SK-N-SH (cell line): ENCODE measurements around the gene SHROOM3. TPM values are rescaled to one million over a fixed set of nuclear protein-coding genes. Genes with fewer than 3 reads are reported as not detected.

ENCODE experiments used
- CTCF ChIA-PET: fragments of 300-600, 350-600 bp; formaldehyde crosslinking; extraction: SDS; loops from one replicate; lab custom pipeline; 2021; lab: Yijun Ruan, JAX
- POLR2A ChIA-PET: fragments of 350-600 bp; sonication (Branson Sonifier 250); formaldehyde crosslinking; extraction: SDS; loops from one replicate; lab custom pipeline; 2020; ENCODE audit warnings: antibody characterized with exemption, inconsistent platforms; lab: Yijun Ruan, JAX
- DNase-seq: peaks from one replicate; pipeline ENCODE4 v3.0.0; 2012
- H2AFZ ChIP-seq: fragments of 200-600 bp; sonication (generic); 2 replicates; pipeline ENCODE4 v1.8.1; 2016; ENCODE audit warnings: antibody characterized with exemption, mild to moderate bottlenecking, low read depth
- H3F3A ChIP-seq: fragments of 200-600 bp; sonication (generic); replicated peaks from 2 replicates; pipeline ENCODE3; 2016; ENCODE audit warnings: antibody characterized with exemption, mild to moderate bottlenecking; ENCODE audit not compliant: insufficient read depth
- H3K27ac ChIP-seq, 2 experiments: fragments of 200-500 bp in 1 of 2; fragments of 200-600 bp in 1 of 2; sonication (Bioruptor generic) in 1 of 2; sonication (generic), shearing (Covaris generic) in 1 of 2; 2 replicates each; pipeline versions ENCODE4 v1.5.1 to v1.6.1; 2014 to 2016; ENCODE audit warnings: low read depth in 2 of 2, inconsistent platforms in 1 of 2, low read length in 1 of 2, mild to moderate bottlenecking in 1 of 2, mixed read lengths in 1 of 2
- H3K27me3 ChIP-seq: fragments of 200-600 bp; sonication (generic), shearing (Covaris generic); 2 replicates; pipeline ENCODE4 v1.6.1; 2016; ENCODE audit warnings: mixed run types; ENCODE audit not compliant: insufficient read depth
- H3K36me3 ChIP-seq, 2 experiments: fragments of 200-500 bp in 1 of 2; fragments of 200-600 bp in 1 of 2; sonication (Bioruptor generic) in 1 of 2; sonication (generic) in 1 of 2; replicated peaks in 1 of 2; 2 replicates each; pipeline versions ENCODE3 to v1.5.1; 2014 to 2016; ENCODE audit warnings: low read length in 1 of 2, mild to moderate bottlenecking in 1 of 2; ENCODE audit not compliant: insufficient read depth in 2 of 2, control insufficient read depth in 1 of 2
- H3K4me1 ChIP-seq, 2 experiments: fragments of 200-500 bp in 1 of 2; fragments of 200-600 bp in 1 of 2; sonication (Bioruptor generic) in 1 of 2; sonication (generic), shearing (Covaris generic) in 1 of 2; 2 replicates each; pipeline versions ENCODE4 v1.5.1 to v1.6.1; 2014 to 2016; ENCODE audit warnings: low read depth in 1 of 2, low read length in 1 of 2, mixed run types in 1 of 2; ENCODE audit not compliant: insufficient read depth in 2 of 2, control insufficient read depth in 1 of 2
- H3K4me2 ChIP-seq: fragments of 200-600 bp; sonication (generic), shearing (Covaris generic); 2 replicates; pipeline ENCODE4 v1.6.1; 2017; ENCODE audit warnings: mixed run types
- H3K4me3 ChIP-seq, 2 experiments: fragments of 200-500 bp in 1 of 2; fragments of 200-600 bp in 1 of 2; sonication (Bioruptor generic) in 1 of 2; sonication (generic), shearing (Covaris generic) in 1 of 2; 2 replicates each; pipeline versions ENCODE4 v1.5.1 to v1.8.1; 2014 to 2016; ENCODE audit warnings: low read depth in 2 of 2, inconsistent platforms in 1 of 2, low read length in 1 of 2, mild to moderate bottlenecking in 1 of 2, mixed read lengths in 1 of 2, moderate library complexity in 1 of 2
- H3K79me2 ChIP-seq: fragments of 200-600 bp; sonication (generic); 2 replicates; pipeline ENCODE4 v1.8.1; 2017; ENCODE audit warnings: mild to moderate bottlenecking; ENCODE audit not compliant: insufficient read depth
- H3K9ac ChIP-seq: fragments of 200-600 bp; sonication (generic); 2 replicates; pipeline ENCODE4 v1.6.1; 2017; ENCODE audit warnings: mixed run types
- H3K9me2 ChIP-seq: fragments of 200-600 bp; sonication (generic); 2 replicates; pipeline ENCODE4 v1.6.1; 2017; ENCODE audit warnings: mixed run types
- H3K9me3 ChIP-seq: fragments of 200-600 bp; sonication (generic); 2 replicates; pipeline ENCODE4 v1.6.1; 2017; ENCODE audit warnings: mixed run types, mild to moderate bottlenecking, moderate library complexity
- H4K20me1 ChIP-seq: fragments of 200-600 bp; sonication (generic); 2 replicates; pipeline ENCODE4 v1.6.1; 2017; ENCODE audit warnings: mild to moderate bottlenecking, mixed run types; ENCODE audit not compliant: insufficient read depth
- EP300 ChIP-seq, 2 experiments: IDR thresholded peaks; 2 replicates each; pipeline versions ENCODE4 v1.4.0 to v1.6.1; 2012; ENCODE audit warnings: borderline replicate concordance in 1 of 2, low read depth in 1 of 2, low read length in 1 of 2
- FOXM1 ChIP-seq: IDR thresholded peaks from 2 replicates; pipeline ENCODE4 v1.4.0; 2012; ENCODE audit warnings: low read depth, mild to moderate bottlenecking
- GABPA ChIP-seq: IDR thresholded peaks from 2 replicates; pipeline ENCODE4 v1.4.0; 2012; ENCODE audit warnings: low read depth, mild to moderate bottlenecking
- GATA2 ChIP-seq: sonication (generic); formaldehyde crosslinking; IDR thresholded peaks from 2 replicates; pipeline ENCODE4 v1.5.0; 2020; ENCODE audit warnings: mild to moderate bottlenecking, missing genetic modification reagents
- IRF3 ChIP-seq: fragments of 150-350 bp; IDR thresholded peaks from 2 replicates; pipeline ENCODE4 v1.6.1; 2016; ENCODE audit warnings: mild to moderate bottlenecking, low read depth, low read length
- MEF2A ChIP-seq: IDR thresholded peaks from 2 replicates; pipeline ENCODE4 v1.4.0; 2012; ENCODE audit warnings: low read depth, borderline replicate concordance
- NRF1 ChIP-seq: IDR thresholded peaks from 2 replicates; pipeline ENCODE4 v1.6.1; 2012; ENCODE audit warnings: low read depth, mild to moderate bottlenecking, low read length
- PBX3 ChIP-seq: IDR thresholded peaks from 2 replicates; pipeline ENCODE4; 2012
- RCOR1 ChIP-seq: fragments of 150-350 bp; IDR thresholded peaks from 2 replicates; pipeline ENCODE4 v1.6.1; 2017; ENCODE audit warnings: antibody characterized with exemption, low read length
- RXRA ChIP-seq: IDR thresholded peaks from 2 replicates; pipeline ENCODE4 v1.4.0; 2012; ENCODE audit warnings: low read depth, mild to moderate bottlenecking, borderline replicate concordance
- SMC3 ChIP-seq: IDR thresholded peaks from 2 replicates; pipeline ENCODE4 v1.6.1; 2012; ENCODE audit warnings: low read depth, low read length, improper control_type of control experiment
- TAF1 ChIP-seq: IDR thresholded peaks from 2 replicates; pipeline ENCODE4 v1.6.1; 2012; ENCODE audit warnings: low read depth, mild to moderate bottlenecking, low read length, moderate library complexity, borderline replicate concordance
- YY1 ChIP-seq: IDR thresholded peaks from 2 replicates; pipeline ENCODE4 v1.4.0; 2012; ENCODE audit warnings: low read depth, mild to moderate bottlenecking
- WGBS: methylation state at CpG from one replicate; pipeline ENCODE4 v1.1.6; 2017; ENCODE audit warnings: low lambda C conversion rate; 5-methylcytosine and 5-hydroxymethylcytosine counted together
- polyA plus RNA-seq, 3 experiments: library from polyadenylated mRNA; depleted of rRNA; stranded (reverse); fragments of >200 nt; gene quantifications; 2 replicates each; pipeline ENCODE4 v1.2.3, GENCODE V29; 2012
- TF ChIP-seq, protein P1 (sequence below): fragments of 150-350 bp; IDR thresholded peaks from 2 replicates; pipeline ENCODE4 v1.6.1; 2017; ENCODE audit warnings: antibody characterized with exemption, low read length, low read depth, borderline replicate concordance
- TF ChIP-seq, protein P2 (sequence below): IDR thresholded peaks from 2 replicates; pipeline ENCODE4 v1.6.1; 2012; ENCODE audit warnings: mild to moderate bottlenecking, low read depth, low read length, moderate library complexity
- TF ChIP-seq, protein P3 (sequence below): IDR thresholded peaks from 2 replicates; pipeline ENCODE4 v1.4.0; 2012; ENCODE audit warnings: low read depth

Gene SHROOM3
- polyA plus RNA-seq, 1 of the 3 experiments (the other 2 are of a cell fraction) = 4.3 TPM

GRCh38 chr4:76706581-76706980, 271.6 kb downstream of the SHROOM3 start:
- H3K4me3 ChIP-seq = no peak overlapping the region
- peaks cover 38% of the 10 kb centered on the region for H3F3A ChIP-seq
- no peak overlapping the region for H3K4me2 ChIP-seq
- no peak overlapping the region for H2AFZ ChIP-seq
- H3K27ac ChIP-seq = no peak overlapping the region
- H3K4me1 ChIP-seq = peaks cover 20 to 45% of the 10 kb centered on the region in 2 experiments
- no peaks in the 10 kb centered on the region for H4K20me1 ChIP-seq
- no peaks in the 10 kb centered on the region for H3K9me3 ChIP-seq
- H3K27me3 ChIP-seq = no peaks in the 10 kb centered on the region
- 92% methylated on average over 6 of the region's 6 CpGs for WGBS
- H3K9ac ChIP-seq = no peak overlapping the region
- CTCF ChIA-PET = no interaction called here
- no peak for TF ChIP-seq GATA2
- no peak for TF ChIP-seq PBX3
- no peak for TF ChIP-seq EP300 (IDR thresholded peaks at IDR 0.05; ENCODE audit: borderline replicate concordance in 1 of 2, low read depth in 1 of 2, low read length in 1 of 2)
- TF ChIP-seq SMC3 = no peak
- TF ChIP-seq IRF3 = no peak
- TF ChIP-seq, protein P1, sequence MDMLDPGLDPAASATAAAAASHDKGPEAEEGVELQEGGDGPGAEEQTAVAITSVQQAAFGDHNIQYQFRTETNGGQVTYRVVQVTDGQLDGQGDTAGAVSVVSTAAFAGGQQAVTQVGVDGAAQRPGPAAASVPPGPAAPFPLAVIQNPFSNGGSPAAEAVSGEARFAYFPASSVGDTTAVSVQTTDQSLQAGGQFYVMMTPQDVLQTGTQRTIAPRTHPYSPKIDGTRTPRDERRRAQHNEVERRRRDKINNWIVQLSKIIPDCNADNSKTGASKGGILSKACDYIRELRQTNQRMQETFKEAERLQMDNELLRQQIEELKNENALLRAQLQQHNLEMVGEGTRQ = no peak
- TF ChIP-seq MEF2A = no peak
- TF ChIP-seq, protein P2, sequence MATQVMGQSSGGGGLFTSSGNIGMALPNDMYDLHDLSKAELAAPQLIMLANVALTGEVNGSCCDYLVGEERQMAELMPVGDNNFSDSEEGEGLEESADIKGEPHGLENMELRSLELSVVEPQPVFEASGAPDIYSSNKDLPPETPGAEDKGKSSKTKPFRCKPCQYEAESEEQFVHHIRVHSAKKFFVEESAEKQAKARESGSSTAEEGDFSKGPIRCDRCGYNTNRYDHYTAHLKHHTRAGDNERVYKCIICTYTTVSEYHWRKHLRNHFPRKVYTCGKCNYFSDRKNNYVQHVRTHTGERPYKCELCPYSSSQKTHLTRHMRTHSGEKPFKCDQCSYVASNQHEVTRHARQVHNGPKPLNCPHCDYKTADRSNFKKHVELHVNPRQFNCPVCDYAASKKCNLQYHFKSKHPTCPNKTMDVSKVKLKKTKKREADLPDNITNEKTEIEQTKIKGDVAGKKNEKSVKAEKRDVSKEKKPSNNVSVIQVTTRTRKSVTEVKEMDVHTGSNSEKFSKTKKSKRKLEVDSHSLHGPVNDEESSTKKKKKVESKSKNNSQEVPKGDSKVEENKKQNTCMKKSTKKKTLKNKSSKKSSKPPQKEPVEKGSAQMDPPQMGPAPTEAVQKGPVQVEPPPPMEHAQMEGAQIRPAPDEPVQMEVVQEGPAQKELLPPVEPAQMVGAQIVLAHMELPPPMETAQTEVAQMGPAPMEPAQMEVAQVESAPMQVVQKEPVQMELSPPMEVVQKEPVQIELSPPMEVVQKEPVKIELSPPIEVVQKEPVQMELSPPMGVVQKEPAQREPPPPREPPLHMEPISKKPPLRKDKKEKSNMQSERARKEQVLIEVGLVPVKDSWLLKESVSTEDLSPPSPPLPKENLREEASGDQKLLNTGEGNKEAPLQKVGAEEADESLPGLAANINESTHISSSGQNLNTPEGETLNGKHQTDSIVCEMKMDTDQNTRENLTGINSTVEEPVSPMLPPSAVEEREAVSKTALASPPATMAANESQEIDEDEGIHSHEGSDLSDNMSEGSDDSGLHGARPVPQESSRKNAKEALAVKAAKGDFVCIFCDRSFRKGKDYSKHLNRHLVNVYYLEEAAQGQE = no peak
- TF ChIP-seq FOXM1 = no peak
- no peak for TF ChIP-seq GABPA
- TF ChIP-seq TAF1 = no peak
- TF ChIP-seq NRF1 = no peak
- TF ChIP-seq, protein P3, sequence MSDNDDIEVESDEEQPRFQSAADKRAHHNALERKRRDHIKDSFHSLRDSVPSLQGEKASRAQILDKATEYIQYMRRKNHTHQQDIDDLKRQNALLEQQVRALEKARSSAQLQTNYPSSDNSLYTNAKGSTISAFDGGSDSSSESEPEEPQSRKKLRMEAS = no peak
- TF ChIP-seq RCOR1 = no peak
- no peak for TF ChIP-seq YY1
- no peak for TF ChIP-seq RXRA
- POLR2A ChIA-PET = no interaction called here
- peaks cover 77% of the 10 kb centered on the region for H3K79me2 ChIP-seq
- DNase-seq = no peak
- no peaks in the 10 kb centered on the region for H3K9me2 ChIP-seq
- peaks cover 16 to 22% of the 10 kb centered on the region in 2 experiments for H3K36me3 ChIP-seq
